Measurements from ENCODE around the gene IQGAP2. TPM values are rescaled to one million over a fixed set of nuclear protein-coding genes. Genes with fewer than 3 reads are reported as not detected.

Gene IQGAP2
- total RNA-seq, 6 donors from 2014 or later, result 24.3 to 57.6 (median 28.9) TPM

- H3K27ac ChIP-seq, result no peak overlapping the region
- H3K9me3 ChIP-seq, result peaks cover 0 to 6% (median 0%) of the 10 kb centered on the region in 4 donors
- DNase-seq (no peak), ATAC-seq (ENCODE audit: low FRiP score in 2 of 2) (peak in 1 of 2 donors; percentile 91)
- H3K4me3 ChIP-seq, result no peak overlapping the region
- H3K4me1 ChIP-seq, result peaks cover 0 to 8% (median 1%) of the 10 kb centered on the region in 4 donors
- TF ChIP-seq POLR2A (IDR thresholded peaks at IDR 0.05) (no peak), EP300 (IDR thresholded peaks at IDR 0.05) (no peak), POLR2AphosphoS5 (IDR thresholded peaks at IDR 0.05) (no peak)
- TF ChIP-seq, protein P1, sequence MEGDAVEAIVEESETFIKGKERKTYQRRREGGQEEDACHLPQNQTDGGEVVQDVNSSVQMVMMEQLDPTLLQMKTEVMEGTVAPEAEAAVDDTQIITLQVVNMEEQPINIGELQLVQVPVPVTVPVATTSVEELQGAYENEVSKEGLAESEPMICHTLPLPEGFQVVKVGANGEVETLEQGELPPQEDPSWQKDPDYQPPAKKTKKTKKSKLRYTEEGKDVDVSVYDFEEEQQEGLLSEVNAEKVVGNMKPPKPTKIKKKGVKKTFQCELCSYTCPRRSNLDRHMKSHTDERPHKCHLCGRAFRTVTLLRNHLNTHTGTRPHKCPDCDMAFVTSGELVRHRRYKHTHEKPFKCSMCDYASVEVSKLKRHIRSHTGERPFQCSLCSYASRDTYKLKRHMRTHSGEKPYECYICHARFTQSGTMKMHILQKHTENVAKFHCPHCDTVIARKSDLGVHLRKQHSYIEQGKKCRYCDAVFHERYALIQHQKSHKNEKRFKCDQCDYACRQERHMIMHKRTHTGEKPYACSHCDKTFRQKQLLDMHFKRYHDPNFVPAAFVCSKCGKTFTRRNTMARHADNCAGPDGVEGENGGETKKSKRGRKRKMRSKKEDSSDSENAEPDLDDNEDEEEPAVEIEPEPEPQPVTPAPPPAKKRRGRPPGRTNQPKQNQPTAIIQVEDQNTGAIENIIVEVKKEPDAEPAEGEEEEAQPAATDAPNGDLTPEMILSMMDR (IDR thresholded peaks at IDR 0.05), result no peak
- H3K27me3 ChIP-seq, result no peaks in the 10 kb centered on the region
- 68 to 75% methylated on average over 6 of the region's 6 CpGs for WGBS, 2 donors
- no peaks in the 10 kb centered on the region for H3K36me3 ChIP-seq
Observed at GRCh38 chr5:76521240-76521758, 118.2 kb downstream of the IQGAP2 start.

DNA sequence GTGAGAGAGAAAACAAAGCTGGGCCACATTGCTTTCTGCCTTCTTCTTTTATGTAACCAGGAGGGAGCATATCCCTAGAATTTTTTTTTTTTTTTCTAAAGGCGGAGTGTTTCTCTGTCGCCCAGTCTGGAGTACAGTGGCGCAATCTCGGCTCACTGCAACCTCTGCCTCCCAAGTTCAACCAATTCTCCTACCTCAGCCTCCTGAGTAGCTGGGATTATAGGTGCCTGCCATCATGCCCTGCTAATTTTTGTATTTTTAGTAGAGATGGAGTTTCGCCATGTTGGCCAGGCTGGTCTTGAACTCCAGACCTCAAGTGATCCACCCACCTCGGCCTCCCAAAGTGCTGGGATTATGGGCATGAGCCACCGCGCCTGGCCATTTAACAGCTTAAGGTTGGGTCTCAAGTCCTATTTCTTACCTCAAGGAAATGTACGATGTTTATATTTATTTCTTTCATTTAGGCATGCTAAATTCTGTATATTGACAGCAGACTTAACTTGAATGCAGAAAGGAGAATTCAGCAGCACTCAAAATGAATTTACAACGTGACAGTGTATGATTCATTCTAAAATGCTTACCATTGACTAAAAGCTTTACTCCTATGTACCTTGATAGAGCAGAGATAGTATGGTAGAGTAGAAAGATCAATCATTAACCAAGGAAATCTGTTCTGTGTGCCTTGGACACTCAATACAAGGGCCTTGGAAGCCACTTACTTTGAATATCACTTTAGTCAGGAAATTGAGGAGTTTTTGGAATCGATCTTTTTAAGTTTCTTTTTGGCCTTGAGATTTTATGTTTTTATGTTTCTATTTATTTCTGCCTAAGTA is 119.2 kb downstream of the IQGAP2 start:
- Histone ChIP-seq H3K27me3 (no peaks in the 10 kb centered on the region), H3K9me3 (peaks cover 0 to 6% (median 0%) of the 10 kb centered on the region in 4 donors), H3K4me3 (no peak overlapping the region), H3K4me1 (peaks cover 0 to 8% (median 3%) of the 10 kb centered on the region in 4 donors), H3K27ac (no peak overlapping the region), H3K36me3 (no peaks in the 10 kb centered on the region)
- no peak for TF ChIP-seq EP300 (IDR thresholded peaks at IDR 0.05)
- TF ChIP-seq, protein P1 (IDR thresholded peaks at IDR 0.05), result no peak
- no peak for TF ChIP-seq POLR2AphosphoS5 (IDR thresholded peaks at IDR 0.05)
- TF ChIP-seq POLR2A (IDR thresholded peaks at IDR 0.05), result no peak
- peak in 1 of 2 donors; percentile 36 for ATAC-seq (ENCODE audit: low FRiP score in 2 of 2)
- DNase-seq, result no peak
- WGBS, 2 donors, result 88 to 90% methylated on average over 11 of the region's 11 CpGs

DNA sequence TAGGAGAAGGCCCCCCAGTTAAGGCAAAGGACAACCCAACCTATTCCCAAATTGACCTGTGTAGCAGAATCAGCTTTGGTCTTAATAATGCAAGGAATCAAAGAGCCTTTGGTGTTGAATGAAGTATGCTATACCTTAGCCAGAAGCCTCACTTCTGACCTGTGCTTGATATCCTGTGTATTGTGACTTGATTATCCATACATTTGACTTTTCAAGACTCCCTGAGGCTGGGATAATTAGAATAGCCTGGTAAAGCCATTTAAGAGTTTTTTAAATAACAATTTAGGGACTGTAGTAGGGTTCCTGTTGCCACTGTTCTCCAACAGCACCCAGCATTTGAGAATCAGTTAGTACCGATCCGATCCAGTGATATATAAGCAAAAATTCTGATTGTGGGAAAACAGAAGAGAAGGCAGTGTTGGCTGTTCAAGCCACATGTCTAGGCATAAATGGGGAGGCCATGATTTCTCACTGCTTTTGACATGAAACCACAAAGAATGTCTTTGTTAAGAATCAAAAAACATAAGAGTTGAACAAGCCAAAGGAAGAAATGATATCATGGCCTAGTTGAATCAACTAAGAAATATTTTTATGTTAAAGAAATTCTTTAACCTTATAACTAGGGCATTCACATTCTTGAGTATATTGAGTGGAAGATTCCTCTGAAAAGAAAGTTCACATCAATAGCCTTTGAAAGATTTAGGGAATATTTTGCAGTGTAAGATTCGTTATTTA is 121.2 kb downstream of the IQGAP2 start:
- 83 to 86% methylated on average over 3 of the region's 3 CpGs for WGBS, 2 donors
- ATAC-seq (ENCODE audit: low FRiP score in 2 of 2), result no peak
- no peak for DNase-seq
- no peak overlapping the region for H3K27ac ChIP-seq
- H3K27me3 ChIP-seq, result no peaks in the 10 kb centered on the region
- H3K36me3 ChIP-seq, result no peaks in the 10 kb centered on the region
- H3K4me3 ChIP-seq, result no peak overlapping the region
- no peaks in the 10 kb centered on the region for H3K9me3 ChIP-seq
- no peak for TF ChIP-seq POLR2A (IDR thresholded peaks at IDR 0.05)
- no peak for TF ChIP-seq EP300 (IDR thresholded peaks at IDR 0.05)
- TF ChIP-seq POLR2AphosphoS5 (IDR thresholded peaks at IDR 0.05), result no peak
- TF ChIP-seq, protein P1 (IDR thresholded peaks at IDR 0.05), result no peak
- peaks cover 3 to 8% (median 5%) of the 10 kb centered on the region in 4 donors for H3K4me1 ChIP-seq

GRCh38 chr5:76524868-76525267 is 121.8 kb downstream of the IQGAP2 start:
- H3K4me1 ChIP-seq, result peaks cover 3 to 8% (median 5%) of the 10 kb centered on the region in 4 donors
- TF ChIP-seq, protein P1 (IDR thresholded peaks at IDR 0.05), result no peak
- no peak for TF ChIP-seq EP300 (IDR thresholded peaks at IDR 0.05)
- no peak for TF ChIP-seq POLR2A (IDR thresholded peaks at IDR 0.05)
- TF ChIP-seq POLR2AphosphoS5 (IDR thresholded peaks at IDR 0.05), result no peak

More at GRCh38 chr5:76524868-76525267, 121.8 kb downstream of the IQGAP2 start:
- H3K36me3 ChIP-seq, result no peaks in the 10 kb centered on the region
- 44 to 85% methylated on average over 2 of the region's 2 CpGs for WGBS, 2 donors
- H3K27me3 ChIP-seq, result no peaks in the 10 kb centered on the region
- no peaks in the 10 kb centered on the region for H3K9me3 ChIP-seq
- DNase-seq (no peak), ATAC-seq (ENCODE audit: low FRiP score in 2 of 2) (no peak)
- H3K27ac ChIP-seq, result no peak overlapping the region
- no peak overlapping the region for H3K4me3 ChIP-seq
